ENCODE measurements around the gene RPN2.

Gene RPN2

GRCh38 chr20:37259865-37260264 lies 80.7 kb downstream of the RPN2 start:
- no peak overlapping the region for H3K4me3 Mint-ChIP-seq
- H3K9me3 Mint-ChIP-seq = no peaks in the 10 kb centered on the region
- H3K4me1 Mint-ChIP-seq = peaks cover 40% of the 10 kb centered on the region
- TF ChIP-seq, protein P1, sequence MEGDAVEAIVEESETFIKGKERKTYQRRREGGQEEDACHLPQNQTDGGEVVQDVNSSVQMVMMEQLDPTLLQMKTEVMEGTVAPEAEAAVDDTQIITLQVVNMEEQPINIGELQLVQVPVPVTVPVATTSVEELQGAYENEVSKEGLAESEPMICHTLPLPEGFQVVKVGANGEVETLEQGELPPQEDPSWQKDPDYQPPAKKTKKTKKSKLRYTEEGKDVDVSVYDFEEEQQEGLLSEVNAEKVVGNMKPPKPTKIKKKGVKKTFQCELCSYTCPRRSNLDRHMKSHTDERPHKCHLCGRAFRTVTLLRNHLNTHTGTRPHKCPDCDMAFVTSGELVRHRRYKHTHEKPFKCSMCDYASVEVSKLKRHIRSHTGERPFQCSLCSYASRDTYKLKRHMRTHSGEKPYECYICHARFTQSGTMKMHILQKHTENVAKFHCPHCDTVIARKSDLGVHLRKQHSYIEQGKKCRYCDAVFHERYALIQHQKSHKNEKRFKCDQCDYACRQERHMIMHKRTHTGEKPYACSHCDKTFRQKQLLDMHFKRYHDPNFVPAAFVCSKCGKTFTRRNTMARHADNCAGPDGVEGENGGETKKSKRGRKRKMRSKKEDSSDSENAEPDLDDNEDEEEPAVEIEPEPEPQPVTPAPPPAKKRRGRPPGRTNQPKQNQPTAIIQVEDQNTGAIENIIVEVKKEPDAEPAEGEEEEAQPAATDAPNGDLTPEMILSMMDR (IDR thresholded peaks at IDR 0.05) = no peak
- peaks cover 8% of the 10 kb centered on the region for H3K27me3 Mint-ChIP-seq (ENCODE audit: low read depth, poor library complexity)
- no peak overlapping the region for H3K27ac Mint-ChIP-seq
- no peaks in the 10 kb centered on the region for H3K36me3 Mint-ChIP-seq (ENCODE audit: low read depth)
- no peak for DNase-seq

GRCh38 chr20:37260923-37261322 lies 81.8 kb downstream of the RPN2 start:
- no peak for DNase-seq
- Mint-ChIP-seq H3K4me3 (no peak overlapping the region), H3K4me1 (peaks cover 40% of the 10 kb centered on the region), H3K27ac (no peak overlapping the region), H3K27me3 (ENCODE audit: low read depth, poor library complexity) (peaks cover 8% of the 10 kb centered on the region), H3K36me3 (ENCODE audit: low read depth) (no peaks in the 10 kb centered on the region), H3K9me3 (no peaks in the 10 kb centered on the region)
- TF ChIP-seq, protein P1 (IDR thresholded peaks at IDR 0.05) = no peak

DNA sequence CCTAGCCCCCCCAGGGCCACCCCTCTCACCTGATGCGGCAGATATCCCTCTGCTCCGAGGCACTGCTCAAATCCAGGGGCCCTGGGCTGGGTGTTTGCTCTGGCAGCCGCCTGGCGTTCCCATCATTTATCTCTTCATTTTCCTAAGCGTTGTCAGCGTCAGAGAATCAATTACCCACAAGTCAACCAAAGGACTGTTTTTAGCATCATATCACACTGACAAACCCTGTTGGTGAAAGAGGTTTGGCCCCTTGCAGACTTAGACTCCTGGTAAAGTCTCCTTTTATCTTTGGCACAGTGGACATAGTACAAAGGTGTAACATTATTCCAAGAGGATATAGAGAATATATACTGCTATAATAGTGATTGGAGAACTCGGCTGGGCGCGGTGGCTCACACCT lies 82.6 kb downstream of the RPN2 start, which contains the start of gene GHRH:
GHRH (minus strand) TSS at position 101 of the 400 bp plus-strand sequence. CDS start 4,925 bp downstream, outside the sequence.
- TF ChIP-seq, protein P1 (IDR thresholded peaks at IDR 0.05) = no peak
- Mint-ChIP-seq H3K9me3 (no peaks in the 10 kb centered on the region), H3K36me3 (ENCODE audit: low read depth) (no peaks in the 10 kb centered on the region), H3K4me1 (peaks cover 40% of the 10 kb centered on the region), H3K4me3 (no peak within 1 kb of the TSS), H3K27me3 (ENCODE audit: low read depth, poor library complexity) (peaks cover 8% of the 10 kb centered on the region), H3K27ac (no peak within 1 kb of the TSS)
- DNase-seq = no peak

DNA sequence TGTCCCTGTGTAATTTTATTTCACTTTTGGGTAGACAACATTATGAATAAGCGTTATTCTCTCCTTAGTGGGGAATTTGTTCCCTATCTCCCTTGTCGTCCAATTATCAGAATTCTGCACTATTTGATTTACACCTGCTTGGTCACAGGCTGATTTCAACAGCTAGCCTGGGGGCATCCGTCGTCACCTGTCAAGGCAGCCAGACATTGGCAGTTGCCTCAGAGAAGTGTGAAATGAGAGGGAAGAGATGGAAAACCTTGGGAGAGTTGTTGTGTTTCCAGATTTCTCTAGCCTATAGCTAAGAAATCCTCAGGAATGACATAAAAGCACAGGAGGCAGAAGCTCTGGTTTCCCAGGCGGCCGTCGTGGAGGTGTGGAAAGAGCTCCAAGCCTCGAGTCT lies 83.4 kb downstream of the RPN2 start:
- TF ChIP-seq, protein P1 (IDR thresholded peaks at IDR 0.05) = no peak
- Mint-ChIP-seq H3K27ac (no peak overlapping the region), H3K36me3 (ENCODE audit: low read depth) (no peaks in the 10 kb centered on the region), H3K9me3 (no peaks in the 10 kb centered on the region), H3K4me3 (no peak overlapping the region), H3K4me1 (peaks cover 48% of the 10 kb centered on the region), H3K27me3 (ENCODE audit: low read depth, poor library complexity) (peaks cover 11% of the 10 kb centered on the region)
- no peak for DNase-seq

DNA sequence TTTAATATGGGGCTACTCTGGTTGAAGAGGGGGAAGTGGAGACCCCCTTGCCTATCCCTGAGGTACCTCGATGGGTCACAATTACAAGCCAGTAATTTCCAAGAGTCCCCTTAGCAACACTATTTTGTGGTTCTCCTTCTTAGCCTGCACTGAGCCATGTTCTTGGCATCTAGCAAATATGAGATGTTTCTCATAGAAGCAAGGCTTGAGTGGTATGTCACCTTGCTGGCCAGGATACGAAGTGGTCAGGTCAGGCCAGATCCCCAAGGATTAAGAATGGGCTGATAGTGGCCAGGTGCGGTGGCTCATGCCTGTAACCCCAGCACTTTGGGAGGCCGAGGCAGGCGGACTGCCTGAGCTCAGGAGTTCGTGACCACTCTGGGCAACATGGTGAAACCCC lies 84.6 kb downstream of the RPN2 start:
- Mint-ChIP-seq H3K4me3 (no peak overlapping the region), H3K4me1 (peaks cover 43% of the 10 kb centered on the region), H3K9me3 (no peaks in the 10 kb centered on the region)

DNA sequence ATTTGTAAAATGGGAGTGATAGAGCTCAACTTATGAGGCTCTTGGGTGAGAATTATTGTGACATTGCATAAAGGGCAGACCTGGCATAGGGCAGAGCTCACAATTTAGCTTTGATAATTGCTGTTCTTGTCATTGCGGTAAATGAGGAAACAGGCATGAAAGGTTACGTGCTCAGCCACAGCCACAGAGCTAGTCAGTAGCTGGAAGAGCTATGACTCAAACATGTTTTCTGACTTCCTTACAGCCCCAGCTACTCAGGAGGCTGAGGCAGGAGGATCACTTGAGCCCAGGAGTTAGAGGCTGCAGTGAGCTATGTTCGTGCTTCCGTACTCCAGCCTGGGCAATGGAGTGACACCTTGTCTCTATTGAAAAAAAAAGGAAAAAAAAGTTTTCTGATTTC lies 86.0 kb downstream of the RPN2 start:
- Mint-ChIP-seq H3K4me3 (no peak overlapping the region), H3K4me1 (peaks cover 36% of the 10 kb centered on the region), H3K36me3 (ENCODE audit: low read depth) (no peaks in the 10 kb centered on the region), H3K27ac (no peak overlapping the region), H3K27me3 (ENCODE audit: low read depth, poor library complexity) (peaks cover 19% of the 10 kb centered on the region), H3K9me3 (no peaks in the 10 kb centered on the region)
- no peak for DNase-seq
- TF ChIP-seq, protein P1 (IDR thresholded peaks at IDR 0.05) = no peak

More for the DNA sequence above, 84.6 kb downstream of the RPN2 start:
- H3K27ac Mint-ChIP-seq = no peak overlapping the region
- H3K36me3 Mint-ChIP-seq (ENCODE audit: low read depth) = no peaks in the 10 kb centered on the region
- TF ChIP-seq, protein P1 (IDR thresholded peaks at IDR 0.05) = no peak
- no peak for DNase-seq
- peaks cover 16% of the 10 kb centered on the region for H3K27me3 Mint-ChIP-seq (ENCODE audit: low read depth, poor library complexity)

Data from nephron progenitor cell (in vitro differentiated cells).